ENCODE measurements around the gene DMRTC2. TPM values are rescaled to one million over a fixed set of nuclear protein-coding genes. Genes with fewer than 3 reads are reported as not detected.
A peak's percentile ranks its signal among the peaks of the same experiment; 100 is the strongest.

DMRTC2 gene
- total and polyA plus RNA-seq, 2 of the 13 experiments (the other 11 are each of a cell fraction or from before 2014, with no cell fraction given): not detected

GRCh38 chr19:41821003-41821735, 23.7 kb upstream of the DMRTC2 start (continued):
- no peak for TF ChIP-seq ZNF337 (CRISPR knock-in tag; IDR thresholded peaks at IDR 0.05; ENCODE audit: borderline replicate concordance, low read depth)
- TF ChIP-seq E2F1 (CRISPR knock-in tag; IDR thresholded peaks at IDR 0.05): no peak
- peak; percentile 35; the same call in 1 of the 2 replicates for TF ChIP-seq CEBPG (CRISPR knock-in tag; IDR thresholded peaks at IDR 0.05)
- 0 out of 2 replicates have a peak, but pooled peaks have one; percentile 9 for TF ChIP-seq BHLHE40 (IDR thresholded peaks at IDR 0.05; ENCODE audit: low read length)
- no peak for TF ChIP-seq EEA1 (CRISPR knock-in tag; IDR thresholded peaks at IDR 0.05; ENCODE audit: borderline replicate concordance)
- TF ChIP-seq ZNF276 (CRISPR knock-in tag; IDR thresholded peaks at IDR 0.05; ENCODE audit: low read depth): no peak

GRCh38 chr19:41837981-41838708, 6.7 kb upstream of the DMRTC2 start:
- POLR2A ChIA-PET: no interaction called here
- TF ChIP-seq JUNB (CRISPR knock-in tag; IDR thresholded peaks at IDR 0.05; ENCODE audit: borderline replicate concordance) (no peak), BCL3 (CRISPR knock-in tag; IDR thresholded peaks at IDR 0.05) (no peak), HDAC6 (IDR thresholded peaks at IDR 0.05; ENCODE audit: low read depth, low read length) (no peak), ZBTB39 (CRISPR knock-in tag; IDR thresholded peaks at IDR 0.05) (no peak), AKAP8 (CRISPR knock-in tag; IDR thresholded peaks at IDR 0.05) (no peak), YY1 (IDR thresholded peaks at IDR 0.05; ENCODE audit: insufficient read depth, insufficient replicate concordance, low read depth, low read length) (no peak), ZNF691 (CRISPR knock-in tag; IDR thresholded peaks at IDR 0.05; ENCODE audit: borderline replicate concordance, low read depth) (no peak), ZNF720 (CRISPR knock-in tag; IDR thresholded peaks at IDR 0.05) (no peak)

More at GRCh38 chr19:41837981-41838708, 6.7 kb upstream of the DMRTC2 start:
- H3K4me1 ChIP-seq (ENCODE audit: insufficient read depth, low read length): peaks cover 11% of the 10 kb centered on the region
- no peaks in the 10 kb centered on the region for H3K79me2 ChIP-seq (ENCODE audit: insufficient read depth, low read length)
- H3K4me3 ChIP-seq (replicated peaks in 1 of 3; ENCODE audit: insufficient read depth in 1 of 3, low read depth in 2 of 3, low read length in 3 of 3): no peak overlapping the region
- H3K4me2 ChIP-seq (ENCODE audit: low read depth, low read length): no peak overlapping the region
- ATAC-seq: no peak
- FAIRE-seq: no peak
- CTCF ChIA-PET (ENCODE audit: low intra/inter-chr PET ratio, low total read pairs): no interaction called here
- no peak overlapping the region for H2AFZ ChIP-seq (ENCODE audit: low read length)
- no TSS peak for BruUV-seq (replicated peaks)
- DNase-seq (ENCODE audit: low spot score): no peak
- H3K36me3 ChIP-seq (replicated peaks in 1 of 2; ENCODE audit: control insufficient read depth in 1 of 2, insufficient read depth in 2 of 2, low read length in 2 of 2): no peaks in the 10 kb centered on the region
- 14% methylated on average over 11 of the region's 13 CpGs for WGBS (ENCODE audit: low lambda C conversion rate)
- H3K27me3 ChIP-seq (ENCODE audit: control insufficient read depth in 1 of 2, insufficient read depth in 2 of 2, low read length in 2 of 2): peaks cover 4 to 33% of the 10 kb centered on the region in 2 experiments; a peak in 4 of 5 replicates
- intact Hi-C loops (cut with micrococcal nuclease; ENCODE audit: unreplicated experiment) (no loop called here), in situ Hi-C loops (cut with HindIII; ENCODE audit: extremely low pct_ligation_motif_present, low pct_unique_long_range_greater_than_20kb) (no loop called here)
- no peak overlapping the region for H3K9ac ChIP-seq (ENCODE audit: insufficient read depth, low read depth, low read length)
- H3K27ac ChIP-seq (ENCODE audit: extremely low read length, insufficient read depth, low read length): no peak overlapping the region
- H3K9me3 ChIP-seq (ENCODE audit: low read length): no peaks in the 10 kb centered on the region
- no peaks in the 10 kb centered on the region for H4K20me1 ChIP-seq (ENCODE audit: insufficient read depth, low read length)
